ENCODE data around the gene FRMPD4. TPM values are rescaled to one million over a fixed set of nuclear protein-coding genes. Genes with fewer than 3 reads are reported as not detected.

The FRMPD4 gene
- total RNA-seq, 1 donor from 2014 or later = 1.7 TPM

DNA sequence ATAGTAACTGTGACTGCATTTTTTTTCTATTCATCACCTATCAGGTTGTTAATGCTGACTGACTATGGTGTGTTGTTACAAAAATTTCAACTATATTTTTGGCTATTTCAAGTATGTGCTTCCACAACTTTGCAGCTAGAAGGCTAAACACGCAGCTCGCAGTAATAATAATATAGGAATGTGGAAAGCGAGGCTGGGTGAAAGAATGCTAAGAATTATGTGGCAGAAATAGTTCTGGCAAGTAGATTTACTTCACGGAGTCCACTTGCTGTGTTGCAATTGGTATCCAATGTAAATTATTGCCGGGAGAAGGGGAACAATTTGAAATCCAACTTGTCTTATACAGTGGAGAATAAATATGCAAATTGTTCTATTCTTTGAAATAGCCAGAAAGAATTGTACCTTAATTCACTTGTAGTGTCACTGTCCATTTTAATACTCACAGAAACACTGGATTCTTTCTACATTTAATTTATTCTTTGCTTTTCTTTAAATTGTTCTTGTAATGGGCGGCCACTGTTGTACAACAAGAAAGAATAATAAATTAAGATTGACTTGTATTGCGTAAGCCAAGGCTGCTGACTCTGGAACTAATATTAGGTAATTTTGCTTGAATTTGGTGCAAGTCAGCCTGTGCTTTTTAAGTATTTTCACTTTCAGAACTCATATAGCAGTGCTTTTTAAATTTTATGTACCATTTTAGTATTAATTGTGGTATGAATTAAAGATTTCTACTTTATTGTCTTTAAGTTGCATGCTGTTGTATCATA, 154.9 kb downstream of the FRMPD4 start:
- no peaks in the 10 kb centered on the region for H3K27me3 Mint-ChIP-seq (ENCODE audit: unreplicated experiment)
- peaks cover 16% of the 10 kb centered on the region for H3K9me3 Mint-ChIP-seq (ENCODE audit: unreplicated experiment)
- peaks cover 3% of the 10 kb centered on the region for H3K36me3 Mint-ChIP-seq (ENCODE audit: unreplicated experiment)
- TF ChIP-seq, protein P1, sequence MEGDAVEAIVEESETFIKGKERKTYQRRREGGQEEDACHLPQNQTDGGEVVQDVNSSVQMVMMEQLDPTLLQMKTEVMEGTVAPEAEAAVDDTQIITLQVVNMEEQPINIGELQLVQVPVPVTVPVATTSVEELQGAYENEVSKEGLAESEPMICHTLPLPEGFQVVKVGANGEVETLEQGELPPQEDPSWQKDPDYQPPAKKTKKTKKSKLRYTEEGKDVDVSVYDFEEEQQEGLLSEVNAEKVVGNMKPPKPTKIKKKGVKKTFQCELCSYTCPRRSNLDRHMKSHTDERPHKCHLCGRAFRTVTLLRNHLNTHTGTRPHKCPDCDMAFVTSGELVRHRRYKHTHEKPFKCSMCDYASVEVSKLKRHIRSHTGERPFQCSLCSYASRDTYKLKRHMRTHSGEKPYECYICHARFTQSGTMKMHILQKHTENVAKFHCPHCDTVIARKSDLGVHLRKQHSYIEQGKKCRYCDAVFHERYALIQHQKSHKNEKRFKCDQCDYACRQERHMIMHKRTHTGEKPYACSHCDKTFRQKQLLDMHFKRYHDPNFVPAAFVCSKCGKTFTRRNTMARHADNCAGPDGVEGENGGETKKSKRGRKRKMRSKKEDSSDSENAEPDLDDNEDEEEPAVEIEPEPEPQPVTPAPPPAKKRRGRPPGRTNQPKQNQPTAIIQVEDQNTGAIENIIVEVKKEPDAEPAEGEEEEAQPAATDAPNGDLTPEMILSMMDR (IDR thresholded peaks at IDR 0.05) = no peak
- DNase-seq (ENCODE audit: extremely low spot score, unreplicated experiment) = no peak
- peaks cover 35% of the 10 kb centered on the region for H3K4me1 Mint-ChIP-seq (ENCODE audit: unreplicated experiment)
- peak overlapping the region; percentile 75 for H3K27ac Mint-ChIP-seq (ENCODE audit: unreplicated experiment)
- no peak overlapping the region for H3K4me3 Mint-ChIP-seq (ENCODE audit: unreplicated experiment)

DNA sequence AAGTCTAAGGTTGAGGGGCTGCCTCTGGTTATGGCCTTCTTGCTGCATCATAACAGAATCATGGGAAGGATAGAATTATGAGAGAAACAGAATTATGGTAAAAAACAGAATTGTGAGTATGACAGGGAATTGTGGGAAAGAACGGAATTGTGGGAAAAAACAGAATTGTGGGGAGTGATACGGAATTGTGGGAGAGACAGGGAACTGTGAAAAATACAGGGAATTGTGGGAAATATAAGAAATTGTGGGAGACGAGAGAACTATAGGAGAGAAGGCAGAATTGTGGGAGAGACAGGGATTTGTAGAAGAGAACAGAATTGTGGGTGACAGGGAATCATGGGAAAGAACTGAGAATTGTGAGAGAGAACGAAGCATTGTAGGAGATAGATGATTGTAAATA, 159.1 kb downstream of the FRMPD4 start:
- H3K36me3 Mint-ChIP-seq (ENCODE audit: unreplicated experiment) = peaks cover 2% of the 10 kb centered on the region
- no peaks in the 10 kb centered on the region for H3K27me3 Mint-ChIP-seq (ENCODE audit: unreplicated experiment)
- TF ChIP-seq, protein P1 (IDR thresholded peaks at IDR 0.05) = no peak
- H3K4me1 Mint-ChIP-seq (ENCODE audit: unreplicated experiment) = peaks cover 28% of the 10 kb centered on the region
- DNase-seq (ENCODE audit: extremely low spot score, unreplicated experiment) = no peak
- H3K4me3 Mint-ChIP-seq (ENCODE audit: unreplicated experiment) = no peak overlapping the region
- H3K9me3 Mint-ChIP-seq (ENCODE audit: unreplicated experiment) = peaks cover 30% of the 10 kb centered on the region
- no peak overlapping the region for H3K27ac Mint-ChIP-seq (ENCODE audit: unreplicated experiment)

DNA sequence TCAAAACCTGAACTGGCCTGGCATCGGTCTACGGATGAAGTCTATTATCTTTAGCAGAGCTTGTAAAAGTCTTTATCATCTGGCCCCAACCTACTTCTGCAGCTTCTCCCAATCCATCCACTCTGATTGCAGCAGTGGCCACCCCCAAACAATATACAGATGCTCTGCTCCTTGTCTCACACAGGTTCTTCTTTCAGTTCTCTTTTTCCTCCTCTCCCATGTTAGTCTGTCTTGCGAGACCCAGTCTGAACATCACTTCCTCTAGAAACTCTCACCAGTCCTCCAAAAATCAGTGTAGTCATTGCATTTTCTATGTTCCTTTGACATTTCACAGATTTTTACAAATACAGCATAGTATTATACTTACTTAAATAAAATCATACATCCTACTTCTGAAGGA, 163.0 kb downstream of the FRMPD4 start:
- Mint-ChIP-seq H3K4me1 (ENCODE audit: unreplicated experiment) (no peaks in the 10 kb centered on the region), H3K36me3 (ENCODE audit: unreplicated experiment) (peaks cover 2% of the 10 kb centered on the region), H3K9me3 (ENCODE audit: unreplicated experiment) (peaks cover 30% of the 10 kb centered on the region), H3K4me3 (ENCODE audit: unreplicated experiment) (no peak overlapping the region), H3K27me3 (ENCODE audit: unreplicated experiment) (no peaks in the 10 kb centered on the region), H3K27ac (ENCODE audit: unreplicated experiment) (no peak overlapping the region)
- TF ChIP-seq, protein P1 (IDR thresholded peaks at IDR 0.05) = no peak
- DNase-seq (ENCODE audit: extremely low spot score, unreplicated experiment) = no peak

DNA sequence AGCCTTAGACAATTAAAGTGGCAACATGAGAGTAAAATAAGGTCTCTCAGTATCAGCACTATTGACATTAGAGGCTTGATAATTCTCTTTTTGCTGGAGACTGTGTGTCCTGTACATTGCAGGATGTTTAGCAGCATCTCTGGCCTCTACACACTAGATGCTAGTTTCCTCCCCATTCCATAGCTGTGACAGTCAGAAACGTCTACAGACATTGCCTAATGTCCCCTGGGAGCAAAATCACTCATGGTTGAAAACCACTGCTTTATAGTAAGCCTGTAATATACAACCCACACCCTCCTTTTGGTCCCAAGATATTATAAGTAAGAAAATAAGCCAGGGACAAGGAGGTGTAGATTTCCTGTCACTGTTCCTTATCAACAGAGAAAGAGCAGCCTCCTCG, 166.0 kb downstream of the FRMPD4 start:
- Mint-ChIP-seq H3K27me3 (ENCODE audit: unreplicated experiment) (no peaks in the 10 kb centered on the region), H3K9me3 (ENCODE audit: unreplicated experiment) (peaks cover 21% of the 10 kb centered on the region), H3K36me3 (ENCODE audit: unreplicated experiment) (peaks cover 5% of the 10 kb centered on the region), H3K4me1 (ENCODE audit: unreplicated experiment) (no peaks in the 10 kb centered on the region), H3K4me3 (ENCODE audit: unreplicated experiment) (no peak overlapping the region), H3K27ac (ENCODE audit: unreplicated experiment) (no peak overlapping the region)
- TF ChIP-seq, protein P1 (IDR thresholded peaks at IDR 0.05) = no peak
- DNase-seq (ENCODE audit: extremely low spot score, unreplicated experiment) = no peak

DNA sequence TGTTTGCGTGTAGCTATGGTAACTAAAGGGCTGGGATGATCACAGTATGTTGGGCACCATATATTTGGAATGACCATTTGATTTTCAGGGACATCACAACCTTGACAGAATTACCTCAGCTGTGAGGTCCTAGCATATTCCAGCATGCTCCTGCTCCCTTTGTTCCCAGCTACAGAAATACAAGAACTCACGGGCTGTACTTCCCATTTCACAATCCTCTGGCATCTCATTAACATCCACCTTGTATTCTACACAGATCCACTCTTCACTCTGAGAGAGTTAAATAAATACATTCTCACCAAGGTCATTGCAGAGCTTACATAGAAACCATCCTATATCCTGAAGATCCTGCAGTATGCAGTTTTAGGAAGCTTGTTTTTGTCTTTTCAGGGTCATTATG, 169.7 kb downstream of the FRMPD4 start:
- TF ChIP-seq, protein P1 (IDR thresholded peaks at IDR 0.05) = no peak
- H3K27me3 Mint-ChIP-seq (ENCODE audit: unreplicated experiment) = no peaks in the 10 kb centered on the region

More for the DNA sequence above, 169.7 kb downstream of the FRMPD4 start:
- H3K4me1 Mint-ChIP-seq (ENCODE audit: unreplicated experiment) = no peaks in the 10 kb centered on the region
- no peak overlapping the region for H3K27ac Mint-ChIP-seq (ENCODE audit: unreplicated experiment)
- H3K4me3 Mint-ChIP-seq (ENCODE audit: unreplicated experiment) = no peak overlapping the region
- H3K9me3 Mint-ChIP-seq (ENCODE audit: unreplicated experiment) = peaks cover 20% of the 10 kb centered on the region
- peaks cover 3% of the 10 kb centered on the region for H3K36me3 Mint-ChIP-seq (ENCODE audit: unreplicated experiment)
- DNase-seq (ENCODE audit: extremely low spot score, unreplicated experiment) = no peak

Data from osteocyte (in vitro differentiated cells).